GM21529 (cell line): ENCODE results near the gene EPAS1.

Source experiments
- ATAC-seq: cut with Tn5 transposase; IDR thresholded peaks from one replicate; pipeline ENCODE4 v1.9.1; 2021; ENCODE audit not compliant: unreplicated experiment

Gene EPAS1

DNA sequence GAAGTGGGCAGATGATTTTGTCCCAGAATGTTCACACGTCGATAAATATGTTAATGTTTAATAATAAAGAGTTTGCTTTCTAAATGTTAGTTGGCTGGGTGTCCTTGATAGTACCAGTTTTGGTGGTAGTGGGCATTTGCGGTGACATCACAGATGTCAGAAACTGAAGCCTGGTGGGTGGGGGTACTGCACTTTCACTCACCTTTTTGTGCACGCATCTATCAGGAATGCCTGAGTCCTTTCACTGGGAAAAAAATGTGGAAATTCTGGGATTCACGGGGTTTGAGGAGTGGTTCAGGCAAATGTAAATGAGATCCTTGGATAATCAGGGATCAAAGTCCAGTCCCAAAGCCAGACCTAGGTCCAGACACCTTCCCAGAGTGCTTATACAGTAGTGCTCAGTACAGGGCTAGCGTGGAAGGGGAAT is 3.2 kb downstream of the EPAS1 start:
- ATAC-seq = no peak

DNA sequence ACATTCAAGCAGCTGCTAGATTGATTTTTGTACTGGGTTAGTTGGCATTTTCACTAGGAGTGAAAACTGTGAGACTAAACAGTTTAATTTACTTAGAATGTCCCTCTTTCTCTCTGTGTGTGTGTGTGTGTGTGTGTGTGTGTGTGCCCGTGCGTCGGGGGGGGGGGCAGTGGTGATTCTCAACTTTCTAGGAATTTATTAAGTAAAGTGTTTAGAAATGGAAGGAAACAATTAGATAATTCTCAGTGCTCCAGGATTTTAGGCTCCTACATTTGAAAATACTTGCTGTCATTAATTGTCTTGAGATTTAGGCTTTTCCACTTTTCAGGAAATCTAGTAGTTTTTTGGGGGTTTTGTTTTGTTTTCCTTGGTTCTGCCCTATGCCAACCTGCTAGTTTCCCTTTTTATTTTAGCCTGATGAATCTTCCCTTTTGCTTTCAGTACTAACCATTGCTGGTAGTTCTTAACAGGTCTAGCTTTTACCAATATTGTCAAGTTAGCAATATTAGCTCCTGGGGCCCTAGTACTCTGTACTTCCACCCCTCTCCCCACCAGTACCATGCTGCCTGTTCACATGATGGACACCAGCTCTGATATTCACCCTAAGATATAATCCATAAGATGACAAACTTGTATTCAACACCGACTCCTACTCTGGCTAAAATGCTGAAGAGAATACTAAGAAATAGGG is 4.9 kb downstream of the EPAS1 start:
- no peak for ATAC-seq

DNA sequence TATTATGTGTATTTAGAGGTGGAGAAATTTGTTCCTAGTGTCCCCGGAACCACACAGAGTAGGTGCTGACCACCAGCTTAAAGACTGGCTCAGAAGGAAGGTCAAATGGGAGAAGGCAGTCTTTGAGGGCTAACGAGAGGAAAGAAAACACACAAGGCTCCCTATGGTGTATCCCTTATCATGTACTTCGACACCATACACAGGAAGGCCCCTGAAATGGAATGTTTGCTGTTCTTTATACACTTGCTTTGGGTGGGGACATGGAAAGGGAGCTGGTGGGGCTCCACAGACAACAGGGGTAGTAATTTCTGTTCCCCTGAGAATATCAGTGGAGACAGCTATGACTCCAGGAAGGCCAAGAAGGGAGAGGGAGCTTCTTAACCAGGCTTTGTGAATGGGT is 6.0 kb downstream of the EPAS1 start:
- ATAC-seq = no peak

DNA sequence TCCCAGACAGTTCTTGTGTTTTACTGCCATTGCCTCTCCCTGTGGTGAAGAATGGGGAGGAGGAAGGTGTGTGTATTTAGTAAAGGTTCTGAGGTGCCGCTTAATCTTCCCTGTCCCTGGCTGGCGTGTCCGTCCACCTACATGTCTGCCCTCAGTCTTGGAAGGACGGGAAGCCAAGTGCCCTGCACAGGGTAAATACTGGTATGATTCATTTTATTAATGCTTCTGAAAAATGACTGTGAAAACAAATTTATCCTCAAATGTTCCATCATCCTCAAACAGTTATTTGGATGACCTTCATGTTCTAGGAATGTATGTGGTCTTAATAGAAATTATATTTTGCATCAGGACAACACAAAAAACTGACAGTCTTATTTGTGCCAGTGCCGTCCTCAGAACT is 6.6 kb downstream of the EPAS1 start:
- no peak for ATAC-seq

DNA sequence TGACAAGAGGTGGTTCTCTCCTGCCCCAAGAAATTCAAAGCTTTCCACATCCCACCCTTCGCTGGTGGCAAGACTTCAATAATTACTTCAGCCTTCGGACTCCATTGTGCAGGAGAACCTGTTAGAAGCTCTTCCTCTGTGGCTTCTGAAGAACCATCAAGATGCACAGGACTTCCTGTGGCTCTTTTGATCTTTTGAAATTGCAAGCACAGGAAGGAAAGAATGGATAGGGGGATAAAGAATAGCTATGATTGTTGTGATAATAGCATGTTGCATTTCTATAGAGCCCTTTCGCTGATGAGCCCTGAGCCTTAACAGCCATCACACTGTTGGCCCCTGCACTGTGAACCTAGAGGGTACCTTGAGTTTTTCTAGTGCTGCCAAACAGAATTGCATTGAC is 7.4 kb downstream of the EPAS1 start:
- no peak for ATAC-seq

DNA sequence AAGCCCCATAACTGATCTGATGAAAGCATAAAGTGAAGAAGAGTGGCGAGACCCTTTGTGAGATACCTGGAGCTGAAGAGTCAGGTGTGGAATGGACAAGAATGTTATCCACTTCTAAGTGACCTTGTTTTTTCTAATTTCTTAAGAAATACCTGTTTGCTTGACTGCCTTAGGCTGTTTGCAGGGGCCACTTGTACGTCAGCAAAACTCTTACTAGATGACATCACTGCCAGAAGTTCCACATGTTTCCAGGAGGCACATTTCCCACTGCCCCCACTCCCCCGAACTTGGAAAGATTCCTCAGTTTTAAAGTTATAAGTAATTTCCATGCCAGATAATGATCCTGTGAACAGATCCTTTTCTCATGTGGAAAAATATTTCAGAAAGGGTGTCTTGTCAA is 8.0 kb downstream of the EPAS1 start:
- no peak for ATAC-seq

DNA sequence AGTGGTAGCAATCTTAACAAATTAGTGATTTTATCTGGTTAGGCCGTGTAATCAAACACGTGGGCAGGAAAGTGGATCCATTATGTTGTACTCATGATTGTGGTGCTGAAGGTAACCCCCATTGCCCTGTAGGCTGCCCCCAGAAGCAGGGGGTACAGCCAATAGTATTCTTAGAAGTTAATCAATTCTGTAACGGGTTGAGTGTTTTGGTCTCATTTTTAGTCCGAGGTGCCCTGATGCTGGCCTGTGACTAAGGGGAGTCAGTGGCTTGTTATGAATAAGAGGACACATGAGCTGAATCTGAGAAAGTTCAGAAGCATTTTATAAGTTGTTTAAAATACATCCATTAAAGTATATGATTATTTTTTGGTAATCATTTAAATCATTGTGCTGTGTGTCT is 8.6 kb downstream of the EPAS1 start:
- no peak for ATAC-seq

DNA sequence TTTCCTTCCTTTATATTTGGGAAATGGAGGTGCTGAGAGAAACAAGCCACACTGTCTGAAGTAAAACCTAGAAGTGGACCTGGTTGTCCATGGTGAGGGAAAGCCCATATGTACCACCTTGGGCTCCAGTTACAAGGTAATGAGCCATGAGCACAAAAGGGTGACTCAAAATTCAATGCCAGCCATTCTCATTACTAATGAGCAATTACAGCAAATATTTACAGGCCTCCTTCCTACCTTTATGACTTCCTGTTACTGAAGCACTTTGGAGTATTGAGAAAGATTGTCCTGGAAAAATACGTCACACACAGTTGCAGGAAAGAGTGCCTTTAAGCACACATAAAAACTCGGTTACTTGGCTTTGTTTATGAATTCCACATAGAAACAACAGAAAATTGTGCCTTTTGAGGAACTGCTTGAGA is 9.1 kb downstream of the EPAS1 start:
- no peak for ATAC-seq

DNA sequence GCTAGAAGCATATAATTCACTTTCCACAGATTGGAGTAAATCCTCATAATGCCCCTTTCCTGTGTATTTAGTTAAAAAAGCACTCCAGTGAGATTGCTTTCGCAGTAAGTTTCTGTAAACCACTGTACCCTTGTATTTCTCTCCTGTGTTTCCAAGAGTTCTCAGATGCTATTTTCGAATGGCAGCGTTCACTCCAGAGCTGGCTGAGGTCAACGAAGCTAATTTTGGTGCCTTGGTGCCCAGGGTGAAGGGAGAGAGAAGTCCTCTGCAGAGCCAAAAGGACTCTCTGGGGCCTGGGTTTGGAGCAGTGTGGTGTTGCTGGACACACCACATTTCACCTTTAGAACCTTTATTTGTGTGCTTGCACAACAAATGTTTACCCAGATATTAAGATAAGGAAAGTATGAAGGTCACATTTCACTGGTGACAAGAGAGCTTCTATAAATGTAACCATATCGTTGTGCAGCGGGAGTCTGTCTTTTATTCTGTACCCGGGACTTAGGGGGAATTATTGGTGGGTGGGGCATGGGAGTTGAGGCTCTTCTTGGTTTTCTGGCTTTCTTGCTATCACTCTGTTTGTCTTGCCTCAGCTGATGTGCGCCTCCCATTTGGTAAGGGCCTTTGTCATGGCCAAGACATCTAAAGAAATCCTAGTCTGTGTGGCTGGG is 9.9 kb downstream of the EPAS1 start:
- ATAC-seq = no peak

DNA sequence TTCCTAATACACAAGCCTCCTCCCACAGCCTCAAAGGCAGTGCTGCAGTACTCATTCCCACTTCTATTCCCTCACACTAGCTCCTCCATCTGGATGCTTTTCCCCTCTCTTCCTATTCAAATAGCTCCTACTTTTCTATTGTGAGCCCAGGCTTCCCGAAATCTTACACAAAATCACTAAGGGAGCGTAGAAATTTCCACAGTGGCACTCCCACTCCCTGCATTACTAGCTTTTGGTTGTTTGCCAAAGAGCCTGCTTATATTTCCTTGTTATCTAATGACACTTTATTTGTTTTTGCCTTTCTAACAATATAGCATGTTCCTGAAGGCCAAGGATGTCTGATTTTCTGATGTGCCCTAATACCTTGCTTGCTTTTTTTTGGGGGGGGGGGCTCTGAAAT is 10.9 kb downstream of the EPAS1 start:
- no peak for ATAC-seq

DNA sequence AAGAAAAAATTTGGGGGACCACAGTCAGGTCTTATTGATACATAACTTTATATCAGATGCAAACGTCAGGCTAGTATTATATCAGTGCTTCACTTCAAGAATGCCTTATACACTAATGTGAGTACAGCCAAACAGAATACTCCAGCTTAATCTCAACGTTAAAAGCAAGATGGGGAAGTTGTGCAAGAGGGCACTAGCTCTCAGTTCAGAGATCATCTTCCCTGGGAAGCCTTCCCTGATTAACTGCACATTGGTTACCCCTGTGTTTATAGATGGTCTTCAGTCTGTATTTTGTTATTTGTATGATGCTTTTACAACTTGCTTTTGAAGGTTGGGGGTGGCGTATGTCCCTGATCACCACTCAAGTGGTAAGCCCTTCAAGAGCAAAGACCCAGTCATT is 11.4 kb downstream of the EPAS1 start:
- no peak for ATAC-seq

DNA sequence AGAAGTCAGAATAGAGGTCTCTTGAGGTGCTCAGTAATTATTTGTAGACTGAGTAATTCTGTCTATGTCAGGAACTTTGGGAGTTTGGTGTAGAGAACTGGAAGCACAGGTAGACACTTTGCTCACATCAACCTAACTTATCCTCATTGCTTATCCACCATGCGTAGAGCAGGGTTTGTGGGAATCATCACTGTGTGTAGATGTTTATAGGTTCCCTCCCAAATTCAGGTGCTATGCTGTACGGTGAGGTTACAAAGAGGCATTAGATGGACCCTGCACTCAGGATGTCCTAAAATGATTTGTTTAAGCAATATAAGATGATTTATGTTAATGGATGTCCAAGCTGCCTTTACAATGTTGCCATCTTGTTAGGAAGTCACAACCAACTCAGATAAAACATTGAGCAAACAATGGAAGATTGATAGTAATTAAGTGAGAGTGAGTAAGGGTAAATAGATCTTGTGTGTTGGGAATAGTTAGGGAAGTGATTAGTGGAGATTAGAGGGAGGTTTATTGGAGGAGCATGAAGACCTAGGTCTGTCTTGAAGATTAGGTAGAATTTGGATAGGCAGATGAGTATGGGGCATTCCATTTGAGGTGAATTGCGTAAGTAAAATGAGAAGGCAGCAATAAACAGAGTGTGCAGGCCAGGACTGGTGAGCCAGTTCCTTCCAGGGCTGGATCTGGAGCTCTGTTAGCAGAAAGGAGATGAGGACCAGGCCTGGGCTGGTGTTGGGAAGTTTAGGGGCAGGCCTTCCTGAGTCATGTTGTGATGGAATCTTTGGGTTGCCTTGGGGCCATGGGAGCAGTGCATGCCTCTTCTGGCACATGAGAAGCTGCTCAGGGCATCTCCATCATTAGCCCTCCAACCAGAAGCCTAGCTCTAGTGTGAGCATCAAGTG is 12.1 kb downstream of the EPAS1 start:
- ATAC-seq = no peak

DNA sequence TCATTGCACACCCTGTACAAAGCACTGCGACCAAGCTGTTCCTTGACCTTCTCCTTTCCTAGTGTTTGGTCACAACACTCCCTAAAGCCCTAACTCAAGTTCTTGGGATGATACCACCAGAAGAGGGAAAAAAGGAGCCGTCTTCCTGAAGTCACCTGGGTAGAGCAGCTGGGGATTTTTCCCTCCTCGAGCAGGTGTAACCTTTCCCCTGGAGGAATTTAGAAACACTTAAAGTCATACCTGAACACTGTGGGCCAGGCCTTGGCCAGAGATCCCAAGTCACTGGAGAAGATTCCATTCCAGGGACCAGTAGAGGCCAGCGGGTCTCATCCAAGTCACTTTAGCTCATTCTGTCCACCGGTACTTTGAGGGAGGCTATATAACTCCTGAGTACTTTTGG is 13.2 kb downstream of the EPAS1 start:
- ATAC-seq = no peak

DNA sequence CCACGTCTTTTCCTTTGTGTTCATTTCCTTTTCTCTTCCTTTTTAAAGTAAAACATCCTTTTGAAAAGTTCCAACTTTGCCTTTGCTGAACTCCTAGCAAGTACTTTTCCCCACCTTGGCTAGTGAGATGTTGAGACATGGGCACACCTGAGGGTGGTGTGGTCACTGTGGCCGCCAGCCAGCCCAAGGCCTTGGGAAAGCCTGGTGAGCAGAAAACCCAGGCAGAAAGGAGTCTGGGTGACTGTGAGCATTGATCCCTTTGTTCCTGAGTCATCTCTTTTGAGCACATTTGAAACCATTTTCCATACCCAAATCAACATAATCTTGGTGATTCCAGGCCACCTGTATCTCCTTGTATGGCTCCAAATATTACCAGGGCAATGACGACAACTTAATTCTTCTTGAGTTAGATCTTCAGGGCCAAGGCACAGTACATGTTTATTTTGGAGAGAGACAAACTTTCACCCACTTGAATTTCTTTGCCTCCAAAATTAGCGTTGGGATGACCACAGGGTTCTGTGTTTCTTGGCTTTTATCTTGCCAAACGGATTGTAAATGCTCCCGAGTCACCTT is 14.5 kb downstream of the EPAS1 start:
- ATAC-seq = no peak

DNA sequence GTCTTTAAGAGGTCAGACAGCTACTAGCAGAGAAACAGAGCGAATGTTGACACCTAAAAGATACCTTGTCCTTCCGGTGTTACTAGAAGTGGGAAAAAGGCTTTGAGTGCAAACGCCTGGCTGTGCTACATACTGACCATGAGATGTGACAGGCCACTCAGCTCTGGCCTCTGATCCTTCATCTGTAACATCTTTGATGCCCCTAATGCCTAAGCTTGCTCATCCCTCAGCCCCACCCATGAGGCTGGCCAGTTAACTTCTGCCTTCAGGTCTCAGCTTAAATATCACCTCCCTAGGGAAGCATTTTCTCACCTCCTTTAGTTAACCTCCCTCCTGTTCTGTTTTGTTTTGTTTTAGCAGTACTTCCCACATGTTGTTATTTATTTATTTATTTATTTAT is 15.9 kb downstream of the EPAS1 start:
- no peak for ATAC-seq

DNA sequence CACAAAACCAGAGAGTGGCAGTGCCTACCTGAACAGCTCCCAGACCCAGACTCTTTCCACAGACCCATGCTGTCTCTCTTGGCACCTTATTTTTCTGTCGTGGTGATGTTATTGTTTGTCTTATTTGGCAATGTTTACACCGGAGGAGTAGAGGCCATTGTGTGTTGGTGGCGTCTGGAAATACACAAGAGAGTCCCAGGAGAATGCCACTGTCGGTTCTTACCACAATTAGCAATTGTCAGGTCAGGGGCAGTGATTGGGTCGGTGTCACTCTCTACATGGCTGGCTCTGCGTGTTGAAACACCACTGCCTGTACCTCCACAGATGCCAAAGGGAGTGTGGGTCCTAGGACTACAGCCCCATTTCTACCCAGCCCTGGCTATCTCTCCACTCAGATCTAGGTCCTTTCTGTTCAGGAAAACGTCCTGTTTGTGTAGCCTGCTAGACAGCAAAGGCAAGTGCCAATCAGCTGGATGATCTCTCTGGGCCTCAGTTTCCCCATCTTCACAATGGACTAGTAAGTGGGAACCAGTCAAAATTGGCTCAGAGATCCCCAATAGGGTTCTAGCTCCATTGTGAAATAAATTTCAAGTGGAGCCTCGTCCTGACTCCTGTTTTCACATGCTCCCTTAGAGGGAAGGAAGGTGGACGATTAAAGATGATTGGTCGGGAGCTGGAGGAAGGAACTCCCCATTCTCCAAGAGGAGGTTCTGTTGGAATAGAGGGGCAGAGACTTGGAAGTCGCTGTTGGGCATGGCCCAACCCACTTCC is 17.0 kb downstream of the EPAS1 start:
- ATAC-seq = no peak

DNA sequence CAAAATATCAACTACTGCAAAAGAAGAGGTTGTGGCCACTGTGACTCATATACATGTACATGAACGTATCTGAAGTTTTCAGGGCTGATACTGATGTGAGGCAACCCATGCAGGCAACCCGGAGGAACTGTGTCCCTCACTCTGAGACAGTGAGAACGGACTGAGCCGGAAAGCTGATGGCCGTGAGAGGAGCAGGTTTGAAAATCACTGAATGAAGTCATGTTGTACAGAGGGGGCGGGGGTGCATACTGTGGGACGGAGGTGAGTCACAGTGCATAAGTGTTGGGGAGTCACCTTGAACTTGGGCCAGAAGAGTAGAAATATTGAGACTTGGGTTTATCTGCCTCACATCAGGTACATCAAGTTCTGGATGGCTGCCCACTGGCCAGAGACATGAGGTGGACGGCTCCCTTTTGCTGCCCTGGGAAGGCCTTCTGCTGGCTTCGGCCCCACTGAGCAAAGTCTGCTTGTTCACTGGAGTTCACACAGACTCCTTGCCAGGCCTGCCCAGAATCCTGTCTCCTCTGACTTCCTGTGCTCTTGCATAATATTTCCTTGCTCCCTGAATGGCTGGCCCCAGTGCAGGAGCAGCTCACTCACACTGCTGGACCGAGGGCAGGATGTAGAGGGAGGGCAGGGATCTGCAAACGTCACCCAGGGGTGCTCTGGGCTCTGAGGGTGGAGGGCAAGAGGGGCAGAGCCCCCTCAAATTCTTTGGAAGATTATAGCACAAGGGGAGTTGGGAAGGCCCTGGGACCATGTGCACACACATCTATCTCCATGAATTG is 18.1 kb downstream of the EPAS1 start:
- ATAC-seq = no peak

DNA sequence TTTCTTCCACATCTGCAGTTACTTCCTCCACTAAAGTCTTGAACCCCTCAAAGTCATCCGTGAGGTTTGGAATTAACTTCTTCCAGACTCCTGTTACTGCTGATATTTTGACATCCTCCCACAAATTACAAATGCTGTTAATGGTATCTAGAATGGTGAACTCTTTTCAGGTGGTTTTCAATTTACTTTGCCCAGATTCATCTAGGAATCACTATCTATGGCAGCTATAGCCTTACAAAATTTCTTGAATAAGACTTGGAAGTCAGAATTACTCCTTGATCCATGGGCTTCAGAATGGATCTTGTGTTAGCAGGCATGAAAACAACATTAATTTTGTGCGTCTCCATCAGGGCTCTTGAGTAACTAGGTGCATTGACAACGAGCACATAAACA is 19.9 kb downstream of the EPAS1 start:
- ATAC-seq = no peak

DNA sequence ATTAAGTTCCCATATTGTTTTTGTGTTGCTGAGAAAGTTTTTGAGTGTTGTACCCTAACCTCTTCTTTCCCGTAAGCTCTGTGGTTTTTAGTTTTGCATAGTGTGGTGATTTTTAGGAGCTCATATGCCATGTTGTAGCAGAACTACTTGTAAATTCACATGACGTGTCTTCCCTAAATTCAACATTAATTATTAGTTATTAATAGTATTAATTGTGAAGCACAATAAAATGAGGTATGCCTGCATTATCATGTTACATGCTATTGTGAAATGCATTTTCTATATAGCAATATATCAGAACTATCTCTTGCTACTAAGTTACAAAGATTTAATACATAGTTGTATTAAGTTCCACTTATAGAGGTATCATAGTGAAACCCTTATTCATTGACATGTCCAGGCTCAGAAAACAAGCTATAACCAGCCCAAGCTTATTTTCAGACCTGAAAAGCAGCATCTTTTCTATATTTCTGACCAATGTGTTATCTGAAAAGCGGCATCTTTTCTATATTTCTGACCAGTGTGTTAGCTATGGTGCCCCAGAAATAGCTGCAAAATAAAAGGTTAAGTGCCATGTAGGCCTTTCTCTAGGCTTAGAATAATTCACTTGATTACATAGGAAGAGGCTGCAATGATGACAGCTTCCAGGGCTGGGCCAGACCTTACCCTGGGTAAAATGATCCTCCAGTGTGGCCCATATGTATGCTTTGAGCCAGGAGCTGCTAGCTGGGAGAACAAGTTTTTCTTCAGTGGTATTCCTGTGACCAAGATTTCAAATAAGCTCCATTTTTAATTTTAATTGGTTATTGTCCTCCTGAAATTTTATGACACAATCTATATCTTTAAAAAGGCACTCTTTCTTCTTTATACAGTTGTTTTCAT is 21.6 kb downstream of the EPAS1 start:
- no peak for ATAC-seq
